22Rv1 (cell line): Measurements from ENCODE around the gene LILRA5.
"Not testable (repeated sequence)": the region's sequence is repeated elsewhere in the genome, so short reads cannot be mapped to it uniquely, and the experiment has no call there.

Source experiments
- H3K27ac ChIP-seq: fragments of 450-650 bp; 2 replicates; pipeline ENCODE4 v1.5.1; 2017
- CTCF ChIP-seq: fragments of 450-650 bp; IDR thresholded peaks from 2 replicates; pipeline ENCODE4 v1.5.1; 2017; ENCODE audit warnings: mild to moderate bottlenecking
- ZFX ChIP-seq: fragments of 450-650 bp; IDR thresholded peaks from 2 replicates; pipeline ENCODE4 v1.6.1; 2017; ENCODE audit warnings: antibody characterized with exemption, borderline replicate concordance

The LILRA5 gene

DNA sequence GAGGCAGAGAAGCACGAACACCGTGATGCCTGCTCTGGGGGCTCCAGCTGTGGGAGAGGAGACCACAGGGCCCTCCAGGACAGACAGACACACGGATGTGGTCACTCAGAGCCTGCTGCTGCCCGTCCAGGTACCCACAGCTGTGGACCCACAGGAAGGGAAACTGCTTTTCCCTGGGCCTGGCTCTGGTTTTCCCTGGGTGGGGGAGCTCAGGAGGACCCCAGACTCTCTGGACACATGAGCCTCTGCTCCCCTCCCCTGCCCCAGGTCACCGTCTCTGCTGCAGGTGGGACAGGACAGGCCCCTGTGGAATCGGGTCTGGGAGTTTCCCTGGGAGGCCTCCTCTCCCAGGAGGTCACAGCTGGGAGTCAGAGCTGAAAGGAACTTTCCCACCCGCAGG, 18.7 kb upstream of the LILRA5 start:
- no peak for TF ChIP-seq CTCF
- no peak for TF ChIP-seq ZFX
- H3K27ac ChIP-seq: no peak overlapping the region

DNA sequence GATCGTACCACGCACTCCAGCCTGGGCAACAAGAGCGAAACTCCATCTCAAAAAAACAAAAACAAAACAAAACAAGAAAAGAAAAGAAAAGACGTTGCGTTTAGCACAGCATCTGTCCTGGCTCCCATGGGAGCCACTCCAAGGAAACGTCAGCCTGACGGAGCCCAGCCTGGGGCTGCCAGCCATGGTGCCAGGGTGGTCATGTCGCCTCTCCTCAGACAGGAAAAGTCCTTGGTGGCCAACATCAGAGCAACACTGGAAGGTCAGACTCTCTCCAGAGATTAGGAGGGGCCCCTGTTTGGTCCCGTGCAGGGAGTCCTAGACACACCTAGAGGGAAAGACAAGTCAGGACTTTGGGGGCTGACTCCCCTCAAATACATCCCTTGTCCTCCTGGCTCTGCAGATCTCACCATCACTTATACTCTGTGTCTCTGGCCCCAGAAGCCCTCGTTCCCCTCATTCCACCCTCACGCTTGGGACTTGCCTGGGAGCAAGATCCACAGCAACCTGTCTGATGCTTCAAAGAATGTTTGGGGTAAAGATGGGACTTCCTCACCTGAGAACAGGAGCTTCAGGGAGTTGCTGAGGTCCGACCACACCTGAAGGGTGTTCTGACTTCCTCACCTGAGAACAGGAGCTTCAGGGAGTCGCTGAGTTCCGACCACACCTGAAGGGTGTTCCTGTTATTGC, 16.7 kb upstream of the LILRA5 start:
- TF ChIP-seq ZFX: no peak
- no peak overlapping the region for H3K27ac ChIP-seq

- H3K27ac ChIP-seq: not testable (repeated sequence)
Measured at GRCh38 chr19:54328781-54329180, 15.8 kb upstream of the LILRA5 start.

GRCh38 chr19:54325631-54326030, 12.7 kb upstream of the LILRA5 start:
- TF ChIP-seq CTCF (no peak), ZFX (no peak)
- H3K27ac ChIP-seq: no peak overlapping the region

GRCh38 chr19:54325194-54325621, 12.2 kb upstream of the LILRA5 start:
- TF ChIP-seq ZFX (no peak), CTCF (peak; percentile 94)
- H3K27ac ChIP-seq: no peak overlapping the region

GRCh38 chr19:54324071-54324470, 11.1 kb upstream of the LILRA5 start:
- TF ChIP-seq ZFX: no peak
- TF ChIP-seq CTCF: no peak
- H3K27ac ChIP-seq: no peak overlapping the region

DNA sequence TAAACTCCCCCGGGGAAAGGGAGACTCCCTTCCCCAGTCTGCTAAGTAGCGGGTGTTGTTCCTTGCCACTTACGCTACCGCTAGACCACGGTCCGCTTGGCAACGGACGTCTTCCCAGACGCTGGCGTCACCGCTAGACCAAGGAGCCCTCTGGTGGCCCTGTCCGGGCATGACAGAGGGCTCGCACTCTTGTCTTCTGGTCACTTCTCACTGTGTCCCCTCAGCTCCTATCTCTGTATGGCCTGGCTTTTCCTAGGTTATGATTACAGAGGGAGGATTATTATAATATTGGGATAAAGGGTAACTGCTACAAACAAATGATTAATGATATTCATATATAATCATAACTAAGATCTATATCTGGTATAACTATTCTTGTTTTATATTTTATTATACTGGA, 10.0 kb upstream of the LILRA5 start:
- peak; percentile 21; the same call in 1 of the 2 replicates for TF ChIP-seq CTCF
- H3K27ac ChIP-seq: not testable (repeated sequence)

DNA sequence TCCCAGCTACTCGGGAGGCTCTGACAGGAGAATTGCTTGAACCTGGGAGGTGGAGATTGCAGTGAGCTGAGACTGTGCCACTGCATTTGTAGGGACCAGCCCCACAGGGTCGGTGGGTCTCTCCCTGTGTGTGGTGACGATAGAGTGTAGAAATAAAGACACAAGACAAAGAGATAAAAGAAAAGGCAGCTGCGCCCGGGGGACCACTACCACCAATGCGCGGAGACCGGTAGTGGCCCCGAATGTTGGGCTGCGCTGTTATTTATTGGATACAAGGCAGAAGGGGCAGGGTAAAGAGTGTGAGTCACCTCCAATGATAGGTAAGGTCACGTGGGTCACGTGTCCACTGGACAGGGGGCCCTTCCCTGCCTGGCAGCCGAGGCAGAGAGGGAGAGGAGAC, 9.3 kb upstream of the LILRA5 start:
- not testable (repeated sequence) for H3K27ac ChIP-seq

GRCh38 chr19:54319892-54320670, 7.1 kb upstream of the LILRA5 start:
- TF ChIP-seq CTCF: no peak
- no peak for TF ChIP-seq ZFX
- H3K27ac ChIP-seq: no peak overlapping the region
